ENCODE data around the gene TINCR. TPM values are rescaled to one million over a fixed set of nuclear protein-coding genes. Genes with fewer than 3 reads are reported as not detected.

TINCR gene
- total RNA-seq, 6 experiments from 2014 or later: 0.05 to 0.34 (median 0.13) TPM; not detected in 1

- DNase-seq: no peak
- H3K9me3 Mint-ChIP-seq: no peaks in the 10 kb centered on the region
- H3K27me3 Mint-ChIP-seq (ENCODE audit: insufficient read depth): peaks cover 2% of the 10 kb centered on the region; the same call in 1 of the 2 replicates
- H3K27ac Mint-ChIP-seq: no peak overlapping the region
- H3K36me3 Mint-ChIP-seq (ENCODE audit: low read depth): peaks cover 63% of the 10 kb centered on the region
- H3K4me3 Mint-ChIP-seq: no peak overlapping the region
- no peak for TF ChIP-seq CTCF (IDR thresholded peaks at IDR 0.05)
- H3K4me1 Mint-ChIP-seq (ENCODE audit: low read depth): peaks cover 6% of the 10 kb centered on the region
Measured at GRCh38 chr19:5608291-5608690, 40.5 kb upstream of the TINCR start.

DNA sequence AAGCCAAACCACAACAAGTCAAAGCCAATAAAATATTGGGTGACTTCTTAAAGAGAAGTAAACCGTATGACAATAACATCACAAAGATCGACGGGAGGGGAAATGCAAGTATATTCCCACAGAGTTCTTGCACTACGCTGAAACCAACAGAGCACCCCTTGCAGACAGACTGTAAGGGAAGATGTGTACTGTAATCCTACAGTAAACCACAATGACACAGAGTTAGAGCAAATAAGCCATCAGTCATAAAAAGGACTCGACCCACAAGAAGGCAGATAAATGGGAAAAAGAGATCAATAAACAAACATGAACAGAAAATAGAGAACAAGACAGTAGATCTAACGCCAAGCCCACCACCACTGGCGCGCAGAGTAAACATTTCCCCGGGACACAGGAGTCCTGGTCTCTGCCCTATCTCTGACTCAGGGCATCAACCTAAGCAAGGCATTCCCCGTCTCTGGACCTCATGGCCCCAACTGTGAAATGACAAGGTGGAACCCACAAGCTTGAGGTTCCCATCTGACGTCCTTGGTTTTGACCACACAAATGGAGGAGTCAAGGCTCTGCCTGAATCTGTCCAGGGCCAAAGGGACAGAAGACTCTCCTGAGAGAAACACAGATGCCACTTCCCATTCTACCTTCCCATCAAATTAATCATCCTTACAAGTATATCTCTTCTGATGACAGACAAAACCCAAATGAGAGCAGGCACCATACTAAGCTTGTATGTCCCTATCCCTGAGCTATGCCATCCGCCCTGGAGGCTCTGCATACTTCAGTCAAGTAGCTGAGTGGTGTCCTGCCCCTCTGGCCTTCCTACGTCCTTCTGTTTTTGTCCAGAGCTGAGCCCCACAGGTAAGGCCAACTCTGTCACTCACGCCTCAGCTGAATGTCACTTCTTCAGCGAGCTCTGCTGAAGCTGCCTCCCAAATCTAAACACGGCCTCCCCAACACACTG lies 39.8 kb upstream of the TINCR start:
- H3K9me3 Mint-ChIP-seq: no peaks in the 10 kb centered on the region
- DNase-seq: no peak
- no peak overlapping the region for H3K27ac Mint-ChIP-seq
- peaks cover 58% of the 10 kb centered on the region for H3K36me3 Mint-ChIP-seq (ENCODE audit: low read depth)
- H3K4me1 Mint-ChIP-seq (ENCODE audit: low read depth): peaks cover 6% of the 10 kb centered on the region
- H3K27me3 Mint-ChIP-seq (ENCODE audit: insufficient read depth): peaks cover 2% of the 10 kb centered on the region; the same call in 1 of the 2 replicates
- H3K4me3 Mint-ChIP-seq: no peak overlapping the region
- no peak for TF ChIP-seq CTCF (IDR thresholded peaks at IDR 0.05)

- no peak for TF ChIP-seq CTCF (IDR thresholded peaks at IDR 0.05)
- Mint-ChIP-seq H3K4me3 (no peak overlapping the region), H3K9me3 (no peaks in the 10 kb centered on the region), H3K27ac (peak overlapping the region; percentile 44), H3K4me1 (ENCODE audit: low read depth) (peaks cover 6% of the 10 kb centered on the region), H3K27me3 (ENCODE audit: insufficient read depth) (peaks cover 2% of the 10 kb centered on the region; the same call in 1 of the 2 replicates), H3K36me3 (ENCODE audit: low read depth) (peaks cover 52% of the 10 kb centered on the region)
- DNase-seq: no peak
Measured at GRCh38 chr19:5605362-5605761, 37.6 kb upstream of the TINCR start.

GRCh38 chr19:5603626-5604025 lies 35.9 kb upstream of the TINCR start:
- H3K4me3 Mint-ChIP-seq: no peak overlapping the region
- TF ChIP-seq CTCF (IDR thresholded peaks at IDR 0.05): no peak
- peaks cover 2% of the 10 kb centered on the region; the same call in 1 of the 2 replicates for H3K27me3 Mint-ChIP-seq (ENCODE audit: insufficient read depth)
- no peak for DNase-seq
- H3K27ac Mint-ChIP-seq: no peak overlapping the region
- H3K9me3 Mint-ChIP-seq: no peaks in the 10 kb centered on the region
- peaks cover 55% of the 10 kb centered on the region for H3K36me3 Mint-ChIP-seq (ENCODE audit: low read depth)
- H3K4me1 Mint-ChIP-seq (ENCODE audit: low read depth): peaks cover 6% of the 10 kb centered on the region

GRCh38 chr19:5600797-5601196 lies 33.0 kb upstream of the TINCR start:
- no peak for TF ChIP-seq CTCF (IDR thresholded peaks at IDR 0.05)
- Mint-ChIP-seq H3K4me3 (no peak overlapping the region), H3K27ac (no peak overlapping the region), H3K9me3 (no peaks in the 10 kb centered on the region), H3K36me3 (ENCODE audit: low read depth) (peaks cover 50% of the 10 kb centered on the region), H3K27me3 (ENCODE audit: insufficient read depth) (peaks cover 2% of the 10 kb centered on the region; the same call in 1 of the 2 replicates), H3K4me1 (ENCODE audit: low read depth) (peaks cover 6% of the 10 kb centered on the region)
- no peak for DNase-seq

Data from HFFc6 (cell line).